ENCODE data around the gene PDIA6.

PDIA6 gene

DNA sequence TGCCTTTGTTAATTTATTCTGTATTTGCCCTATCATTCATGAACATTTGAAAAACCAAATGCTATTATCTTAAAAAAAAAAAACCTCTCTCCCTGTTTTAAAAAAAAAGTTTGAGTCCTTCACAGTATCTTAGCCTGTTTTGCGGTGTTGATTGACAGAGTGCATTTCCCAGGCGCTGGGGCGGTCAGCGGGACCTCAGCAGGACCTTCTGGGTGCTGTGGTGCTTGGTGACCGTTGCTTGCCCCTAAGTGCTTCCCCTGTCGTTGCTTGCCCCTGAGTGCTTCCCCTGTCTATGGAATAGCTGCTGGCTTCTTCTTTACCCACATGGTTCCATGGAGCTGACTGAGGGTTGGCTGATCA is 79.0 kb downstream of the PDIA6 start:
- no peak overlapping the region for H3K4me3 ChIP-seq (replicated peaks; ENCODE audit: insufficient read depth, low read length)
- H3K27ac ChIP-seq (replicated peaks): no peak overlapping the region
- no peaks in the 10 kb centered on the region for H3K27me3 ChIP-seq (ENCODE audit: insufficient read depth, poor library complexity, severe bottlenecking)
- no peak for DNase-seq (ENCODE audit: low read depth in 1 of 2, low spot score in 1 of 2)
- TF ChIP-seq POLR2AphosphoS5 (IDR thresholded peaks at IDR 0.05; ENCODE audit: low read depth): no peak
- no peak for TF ChIP-seq SPI1 (IDR thresholded peaks at IDR 0.05; ENCODE audit: borderline replicate concordance, low read depth)
- TF ChIP-seq, protein P1, sequence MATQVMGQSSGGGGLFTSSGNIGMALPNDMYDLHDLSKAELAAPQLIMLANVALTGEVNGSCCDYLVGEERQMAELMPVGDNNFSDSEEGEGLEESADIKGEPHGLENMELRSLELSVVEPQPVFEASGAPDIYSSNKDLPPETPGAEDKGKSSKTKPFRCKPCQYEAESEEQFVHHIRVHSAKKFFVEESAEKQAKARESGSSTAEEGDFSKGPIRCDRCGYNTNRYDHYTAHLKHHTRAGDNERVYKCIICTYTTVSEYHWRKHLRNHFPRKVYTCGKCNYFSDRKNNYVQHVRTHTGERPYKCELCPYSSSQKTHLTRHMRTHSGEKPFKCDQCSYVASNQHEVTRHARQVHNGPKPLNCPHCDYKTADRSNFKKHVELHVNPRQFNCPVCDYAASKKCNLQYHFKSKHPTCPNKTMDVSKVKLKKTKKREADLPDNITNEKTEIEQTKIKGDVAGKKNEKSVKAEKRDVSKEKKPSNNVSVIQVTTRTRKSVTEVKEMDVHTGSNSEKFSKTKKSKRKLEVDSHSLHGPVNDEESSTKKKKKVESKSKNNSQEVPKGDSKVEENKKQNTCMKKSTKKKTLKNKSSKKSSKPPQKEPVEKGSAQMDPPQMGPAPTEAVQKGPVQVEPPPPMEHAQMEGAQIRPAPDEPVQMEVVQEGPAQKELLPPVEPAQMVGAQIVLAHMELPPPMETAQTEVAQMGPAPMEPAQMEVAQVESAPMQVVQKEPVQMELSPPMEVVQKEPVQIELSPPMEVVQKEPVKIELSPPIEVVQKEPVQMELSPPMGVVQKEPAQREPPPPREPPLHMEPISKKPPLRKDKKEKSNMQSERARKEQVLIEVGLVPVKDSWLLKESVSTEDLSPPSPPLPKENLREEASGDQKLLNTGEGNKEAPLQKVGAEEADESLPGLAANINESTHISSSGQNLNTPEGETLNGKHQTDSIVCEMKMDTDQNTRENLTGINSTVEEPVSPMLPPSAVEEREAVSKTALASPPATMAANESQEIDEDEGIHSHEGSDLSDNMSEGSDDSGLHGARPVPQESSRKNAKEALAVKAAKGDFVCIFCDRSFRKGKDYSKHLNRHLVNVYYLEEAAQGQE (IDR thresholded peaks at IDR 0.05; ENCODE audit: insufficient replicate concordance, low read depth): no peak
- TF ChIP-seq, protein P2, sequence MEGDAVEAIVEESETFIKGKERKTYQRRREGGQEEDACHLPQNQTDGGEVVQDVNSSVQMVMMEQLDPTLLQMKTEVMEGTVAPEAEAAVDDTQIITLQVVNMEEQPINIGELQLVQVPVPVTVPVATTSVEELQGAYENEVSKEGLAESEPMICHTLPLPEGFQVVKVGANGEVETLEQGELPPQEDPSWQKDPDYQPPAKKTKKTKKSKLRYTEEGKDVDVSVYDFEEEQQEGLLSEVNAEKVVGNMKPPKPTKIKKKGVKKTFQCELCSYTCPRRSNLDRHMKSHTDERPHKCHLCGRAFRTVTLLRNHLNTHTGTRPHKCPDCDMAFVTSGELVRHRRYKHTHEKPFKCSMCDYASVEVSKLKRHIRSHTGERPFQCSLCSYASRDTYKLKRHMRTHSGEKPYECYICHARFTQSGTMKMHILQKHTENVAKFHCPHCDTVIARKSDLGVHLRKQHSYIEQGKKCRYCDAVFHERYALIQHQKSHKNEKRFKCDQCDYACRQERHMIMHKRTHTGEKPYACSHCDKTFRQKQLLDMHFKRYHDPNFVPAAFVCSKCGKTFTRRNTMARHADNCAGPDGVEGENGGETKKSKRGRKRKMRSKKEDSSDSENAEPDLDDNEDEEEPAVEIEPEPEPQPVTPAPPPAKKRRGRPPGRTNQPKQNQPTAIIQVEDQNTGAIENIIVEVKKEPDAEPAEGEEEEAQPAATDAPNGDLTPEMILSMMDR (IDR thresholded peaks at IDR 0.05; ENCODE audit: insufficient read depth, low read length): no peak
- TF ChIP-seq GABPA (IDR thresholded peaks at IDR 0.05; ENCODE audit: low read depth): no peak

Data from HL-60 (cell line).